Measurements from ENCODE around the gene ITGB5. TPM values are rescaled to one million over a fixed set of nuclear protein-coding genes. Genes with fewer than 3 reads are reported as not detected.

ITGB5 gene
- total and polyA plus RNA-seq, 4 donors = 16.9 to 66.6 (median 48.0) TPM

DNA sequence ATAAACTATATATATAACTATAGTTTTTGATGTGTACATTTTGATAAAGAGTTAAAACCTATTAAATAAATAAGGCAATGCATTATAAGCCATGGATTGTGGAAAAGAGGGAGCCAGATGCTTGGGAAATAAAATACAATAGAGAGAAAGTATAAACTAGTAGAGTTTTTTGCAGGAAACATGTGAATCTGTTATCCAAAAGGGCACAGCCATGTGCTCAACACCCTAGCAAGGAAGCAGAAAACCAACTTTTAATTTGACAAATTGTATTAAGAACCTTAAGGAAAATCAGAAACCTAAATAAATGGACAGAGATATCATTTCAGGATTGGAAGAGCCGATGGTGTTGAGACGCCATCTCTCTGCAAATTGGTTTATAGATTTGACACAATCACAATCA, 63.5 kb downstream of the ITGB5 start:
- H3K36me3 ChIP-seq (ENCODE audit: control insufficient read depth in 4 of 4, insufficient read depth in 3 of 4, low read depth in 1 of 4, low read length in 3 of 4) = peaks cover 0 to 6% (median 2%) of the 10 kb centered on the region in 4 donors
- TF ChIP-seq NR2F2 (IDR thresholded peaks at IDR 0.05) (no peak), YY1 (IDR thresholded peaks at IDR 0.05) (no peak), GABPA (IDR thresholded peaks at IDR 0.05 in 1 of 2, conservative IDR thresholded peaks at IDR 0.05 in 1 of 2) (no peak), RAD21 (IDR thresholded peaks at IDR 0.05) (no peak), SP1 (IDR thresholded peaks at IDR 0.05) (no peak), ATF3 (IDR thresholded peaks at IDR 0.05) (no peak), TAF1 (conservative IDR thresholded peaks at IDR 0.05) (no peak), HNF4A (conservative IDR thresholded peaks at IDR 0.05) (no peak), FOXA2 (IDR thresholded peaks at IDR 0.05) (no peak), HNF4G (IDR thresholded peaks at IDR 0.05) (no peak), FOXA1 (IDR thresholded peaks at IDR 0.05) (no peak), EGR1 (IDR thresholded peaks at IDR 0.05; ENCODE audit: low read depth in 2 of 2) (no peak), RXRA (IDR thresholded peaks at IDR 0.05) (no peak), JUND (IDR thresholded peaks at IDR 0.05) (no peak)
- TF ChIP-seq, protein P1, sequence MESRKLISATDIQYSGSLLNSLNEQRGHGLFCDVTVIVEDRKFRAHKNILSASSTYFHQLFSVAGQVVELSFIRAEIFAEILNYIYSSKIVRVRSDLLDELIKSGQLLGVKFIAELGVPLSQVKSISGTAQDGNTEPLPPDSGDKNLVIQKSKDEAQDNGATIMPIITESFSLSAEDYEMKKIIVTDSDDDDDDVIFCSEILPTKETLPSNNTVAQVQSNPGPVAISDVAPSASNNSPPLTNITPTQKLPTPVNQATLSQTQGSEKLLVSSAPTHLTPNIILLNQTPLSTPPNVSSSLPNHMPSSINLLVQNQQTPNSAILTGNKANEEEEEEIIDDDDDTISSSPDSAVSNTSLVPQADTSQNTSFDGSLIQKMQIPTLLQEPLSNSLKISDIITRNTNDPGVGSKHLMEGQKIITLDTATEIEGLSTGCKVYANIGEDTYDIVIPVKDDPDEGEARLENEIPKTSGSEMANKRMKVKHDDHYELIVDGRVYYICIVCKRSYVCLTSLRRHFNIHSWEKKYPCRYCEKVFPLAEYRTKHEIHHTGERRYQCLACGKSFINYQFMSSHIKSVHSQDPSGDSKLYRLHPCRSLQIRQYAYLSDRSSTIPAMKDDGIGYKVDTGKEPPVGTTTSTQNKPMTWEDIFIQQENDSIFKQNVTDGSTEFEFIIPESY (IDR thresholded peaks at IDR 0.05) = no peak
- TF ChIP-seq, protein P2, sequence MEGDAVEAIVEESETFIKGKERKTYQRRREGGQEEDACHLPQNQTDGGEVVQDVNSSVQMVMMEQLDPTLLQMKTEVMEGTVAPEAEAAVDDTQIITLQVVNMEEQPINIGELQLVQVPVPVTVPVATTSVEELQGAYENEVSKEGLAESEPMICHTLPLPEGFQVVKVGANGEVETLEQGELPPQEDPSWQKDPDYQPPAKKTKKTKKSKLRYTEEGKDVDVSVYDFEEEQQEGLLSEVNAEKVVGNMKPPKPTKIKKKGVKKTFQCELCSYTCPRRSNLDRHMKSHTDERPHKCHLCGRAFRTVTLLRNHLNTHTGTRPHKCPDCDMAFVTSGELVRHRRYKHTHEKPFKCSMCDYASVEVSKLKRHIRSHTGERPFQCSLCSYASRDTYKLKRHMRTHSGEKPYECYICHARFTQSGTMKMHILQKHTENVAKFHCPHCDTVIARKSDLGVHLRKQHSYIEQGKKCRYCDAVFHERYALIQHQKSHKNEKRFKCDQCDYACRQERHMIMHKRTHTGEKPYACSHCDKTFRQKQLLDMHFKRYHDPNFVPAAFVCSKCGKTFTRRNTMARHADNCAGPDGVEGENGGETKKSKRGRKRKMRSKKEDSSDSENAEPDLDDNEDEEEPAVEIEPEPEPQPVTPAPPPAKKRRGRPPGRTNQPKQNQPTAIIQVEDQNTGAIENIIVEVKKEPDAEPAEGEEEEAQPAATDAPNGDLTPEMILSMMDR (IDR thresholded peaks at IDR 0.05; ENCODE audit: low read depth, low read length, missing input control) = no peak
- TF ChIP-seq, protein P3, sequence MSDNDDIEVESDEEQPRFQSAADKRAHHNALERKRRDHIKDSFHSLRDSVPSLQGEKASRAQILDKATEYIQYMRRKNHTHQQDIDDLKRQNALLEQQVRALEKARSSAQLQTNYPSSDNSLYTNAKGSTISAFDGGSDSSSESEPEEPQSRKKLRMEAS (IDR thresholded peaks at IDR 0.05) = no peak
- TF ChIP-seq, protein P4, sequence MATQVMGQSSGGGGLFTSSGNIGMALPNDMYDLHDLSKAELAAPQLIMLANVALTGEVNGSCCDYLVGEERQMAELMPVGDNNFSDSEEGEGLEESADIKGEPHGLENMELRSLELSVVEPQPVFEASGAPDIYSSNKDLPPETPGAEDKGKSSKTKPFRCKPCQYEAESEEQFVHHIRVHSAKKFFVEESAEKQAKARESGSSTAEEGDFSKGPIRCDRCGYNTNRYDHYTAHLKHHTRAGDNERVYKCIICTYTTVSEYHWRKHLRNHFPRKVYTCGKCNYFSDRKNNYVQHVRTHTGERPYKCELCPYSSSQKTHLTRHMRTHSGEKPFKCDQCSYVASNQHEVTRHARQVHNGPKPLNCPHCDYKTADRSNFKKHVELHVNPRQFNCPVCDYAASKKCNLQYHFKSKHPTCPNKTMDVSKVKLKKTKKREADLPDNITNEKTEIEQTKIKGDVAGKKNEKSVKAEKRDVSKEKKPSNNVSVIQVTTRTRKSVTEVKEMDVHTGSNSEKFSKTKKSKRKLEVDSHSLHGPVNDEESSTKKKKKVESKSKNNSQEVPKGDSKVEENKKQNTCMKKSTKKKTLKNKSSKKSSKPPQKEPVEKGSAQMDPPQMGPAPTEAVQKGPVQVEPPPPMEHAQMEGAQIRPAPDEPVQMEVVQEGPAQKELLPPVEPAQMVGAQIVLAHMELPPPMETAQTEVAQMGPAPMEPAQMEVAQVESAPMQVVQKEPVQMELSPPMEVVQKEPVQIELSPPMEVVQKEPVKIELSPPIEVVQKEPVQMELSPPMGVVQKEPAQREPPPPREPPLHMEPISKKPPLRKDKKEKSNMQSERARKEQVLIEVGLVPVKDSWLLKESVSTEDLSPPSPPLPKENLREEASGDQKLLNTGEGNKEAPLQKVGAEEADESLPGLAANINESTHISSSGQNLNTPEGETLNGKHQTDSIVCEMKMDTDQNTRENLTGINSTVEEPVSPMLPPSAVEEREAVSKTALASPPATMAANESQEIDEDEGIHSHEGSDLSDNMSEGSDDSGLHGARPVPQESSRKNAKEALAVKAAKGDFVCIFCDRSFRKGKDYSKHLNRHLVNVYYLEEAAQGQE (IDR thresholded peaks at IDR 0.05) = no peak
- WGBS = 73% methylated on average over 2 of the region's 2 CpGs
- DNase-seq (ENCODE audit: low spot score) = no peak
- H3K9ac ChIP-seq (ENCODE audit: low read depth in 1 of 2, low read length in 2 of 2) = no peak overlapping the region
- H3K4me1 ChIP-seq (ENCODE audit: control insufficient read depth in 4 of 4, insufficient read depth in 4 of 4, low read length in 3 of 4) = no peaks in the 10 kb centered on the region
- no peaks in the 10 kb centered on the region for H3K9me3 ChIP-seq (ENCODE audit: control insufficient read depth in 4 of 4, low read length in 3 of 4)
- no peak overlapping the region for H3K27ac ChIP-seq (ENCODE audit: low read depth in 1 of 2, low read length in 2 of 2)
- no peak overlapping the region for H3K4me3 ChIP-seq (ENCODE audit: low read depth in 1 of 3, low read length in 3 of 3)
- H3K27me3 ChIP-seq (ENCODE audit: control insufficient read depth in 4 of 4, insufficient read depth in 4 of 4, low read length in 3 of 4) = no peaks in the 10 kb centered on the region

Measured in liver (tissue), 9 donors.